Astrocyte (in vitro differentiated cells and primary cell): Measurements from ENCODE around the gene ZNF70. TPM values are rescaled to one million over a fixed set of nuclear protein-coding genes. Genes with fewer than 3 reads are reported as not detected.

Source experiments
- DNase-seq: peaks from one replicate; pipeline ENCODE4 v3.0.0-alpha.2; 2010; ENCODE audit warnings: low read depth
- FAIRE-seq: peaks from 2 replicates; lab custom pipeline; 2011; peaks lifted over from hg19 to GRCh38; lab: Jason Lieb, UNC
- H2AFZ ChIP-seq: 2 replicates; pipeline ENCODE4 v1.6.0; 2012; ENCODE audit warnings: low read depth, low read length, inconsistent platforms
- H3K27ac ChIP-seq: 2 replicates; pipeline ENCODE4 v1.5.1; 2011; ENCODE audit warnings: low read depth, low read length, inconsistent platforms
- H3K27me3 ChIP-seq: 2 replicates; pipeline ENCODE4 v1.6.0; 2011; ENCODE audit warnings: low read length, inconsistent platforms; ENCODE audit not compliant: insufficient read depth
- H3K36me3 ChIP-seq: 2 replicates; pipeline ENCODE4 v1.5.1; 2011; ENCODE audit warnings: low read length, inconsistent platforms; ENCODE audit not compliant: insufficient read depth
- H3K4me1 ChIP-seq: 2 replicates; pipeline ENCODE4 v1.5.1; 2011; ENCODE audit warnings: low read length, inconsistent platforms; ENCODE audit not compliant: insufficient read depth
- H3K4me2 ChIP-seq: 2 replicates; pipeline ENCODE4 v1.6.0; 2012; ENCODE audit warnings: low read length, inconsistent platforms
- H3K4me3 ChIP-seq: 2 replicates; pipeline ENCODE4 v1.5.1; 2011; ENCODE audit warnings: low read depth, mild to moderate bottlenecking, low read length, inconsistent platforms; ENCODE audit not compliant: insufficient read depth
- H3K79me2 ChIP-seq: 2 replicates; pipeline ENCODE4 v1.6.0; 2012; ENCODE audit warnings: mild to moderate bottlenecking, low read length, inconsistent platforms; ENCODE audit not compliant: insufficient read depth
- H3K9ac ChIP-seq: 2 replicates; pipeline ENCODE4 v1.6.0; 2012; ENCODE audit warnings: mild to moderate bottlenecking, low read length, inconsistent platforms
- H3K9me3 ChIP-seq: 2 replicates; pipeline ENCODE4 v1.5.1; 2012; ENCODE audit warnings: low read depth, mild to moderate bottlenecking, low read length, inconsistent platforms; ENCODE audit not compliant: insufficient read depth
- H4K20me1 ChIP-seq: 2 replicates; pipeline ENCODE4 v1.6.0; 2012; ENCODE audit warnings: low read length, inconsistent platforms; ENCODE audit not compliant: insufficient read depth
- H3K27ac Mint-ChIP-seq: one replicate; pipeline ENCODE4 v1.8.0; 2021; ENCODE audit warnings: mild to moderate bottlenecking, mixed read lengths; ENCODE audit not compliant: unreplicated experiment
- H3K27me3 Mint-ChIP-seq: one replicate; pipeline ENCODE4 v1.8.0; 2021; ENCODE audit warnings: low read depth, mixed read lengths; ENCODE audit not compliant: unreplicated experiment
- H3K36me3 Mint-ChIP-seq: one replicate; pipeline ENCODE4 v1.8.0; 2021; ENCODE audit warnings: low read depth, mixed read lengths; ENCODE audit not compliant: unreplicated experiment
- H3K4me1 Mint-ChIP-seq: one replicate; pipeline ENCODE4 v1.8.0; 2021; ENCODE audit warnings: low read depth, mixed read lengths; ENCODE audit not compliant: unreplicated experiment
- H3K4me3 Mint-ChIP-seq: one replicate; pipeline ENCODE4 v1.8.0; 2021; ENCODE audit warnings: mild to moderate bottlenecking, moderate library complexity, mixed read lengths; ENCODE audit not compliant: unreplicated experiment
- H3K9me3 Mint-ChIP-seq: one replicate; pipeline ENCODE4 v1.8.0; 2021; ENCODE audit warnings: mild to moderate bottlenecking, mixed read lengths; ENCODE audit not compliant: unreplicated experiment
- EZH2 ChIP-seq: IDR thresholded peaks from 2 replicates; pipeline ENCODE4 v1.6.1; 2012; ENCODE audit warnings: mild to moderate bottlenecking, low read length, inconsistent platforms; ENCODE audit not compliant: insufficient read depth
- total RNA-seq: library from RNA; stranded (reverse); gene quantifications from 2 replicates; pipeline ENCODE4 v1.2.1, GENCODE V29; 2021
- TF ChIP-seq, protein P1 (sequence below): IDR thresholded peaks from 2 replicates; pipeline ENCODE4 v1.5.1; 2011; ENCODE audit warnings: low read depth, mild to moderate bottlenecking, inconsistent platforms, low read length, moderate library complexity; ENCODE audit not compliant: insufficient read depth

ZNF70 gene
- total RNA-seq, 1 donor from 2014 or later = 8.8 TPM

DNA sequence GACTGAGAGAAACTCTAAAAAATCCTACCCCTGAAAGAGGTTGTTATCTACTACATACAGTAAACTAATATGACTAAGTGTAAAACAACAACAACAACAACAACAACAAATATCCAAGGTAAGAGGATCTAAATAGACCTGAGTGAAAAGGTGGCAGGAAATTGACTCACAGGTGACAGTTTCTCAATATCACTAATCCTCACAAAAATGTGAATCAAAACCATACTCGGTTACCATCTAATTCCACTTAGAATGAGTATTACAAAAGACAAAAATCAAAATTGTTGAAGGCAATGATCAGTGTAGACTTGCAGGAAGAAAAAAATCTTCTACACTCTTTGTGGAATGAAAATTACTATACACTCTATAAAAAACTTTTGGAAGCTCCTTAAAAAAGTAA lies 42.6 kb downstream of the ZNF70 start:
- Mint-ChIP-seq H3K27ac (no peak overlapping the region), H3K4me3 (no peak overlapping the region), H3K36me3 (peaks cover 36% of the 10 kb centered on the region), H3K27me3 (no peaks in the 10 kb centered on the region), H3K4me1 (peaks cover 5% of the 10 kb centered on the region), H3K9me3 (no peaks in the 10 kb centered on the region)
- no peak overlapping the region for H2AFZ ChIP-seq
- H3K27me3 ChIP-seq = no peaks in the 10 kb centered on the region
- H3K36me3 ChIP-seq = peaks cover 47% of the 10 kb centered on the region
- H3K27ac ChIP-seq = no peak overlapping the region
- FAIRE-seq (no peak), DNase-seq (no peak)
- H3K9me3 ChIP-seq = no peaks in the 10 kb centered on the region
- H3K4me2 ChIP-seq = no peak overlapping the region
- H4K20me1 ChIP-seq = peaks cover 51% of the 10 kb centered on the region
- H3K9ac ChIP-seq = no peak overlapping the region
- no peaks in the 10 kb centered on the region for H3K4me1 ChIP-seq
- no peak overlapping the region for H3K4me3 ChIP-seq
- no peak for TF ChIP-seq EZH2
- TF ChIP-seq, protein P1, sequence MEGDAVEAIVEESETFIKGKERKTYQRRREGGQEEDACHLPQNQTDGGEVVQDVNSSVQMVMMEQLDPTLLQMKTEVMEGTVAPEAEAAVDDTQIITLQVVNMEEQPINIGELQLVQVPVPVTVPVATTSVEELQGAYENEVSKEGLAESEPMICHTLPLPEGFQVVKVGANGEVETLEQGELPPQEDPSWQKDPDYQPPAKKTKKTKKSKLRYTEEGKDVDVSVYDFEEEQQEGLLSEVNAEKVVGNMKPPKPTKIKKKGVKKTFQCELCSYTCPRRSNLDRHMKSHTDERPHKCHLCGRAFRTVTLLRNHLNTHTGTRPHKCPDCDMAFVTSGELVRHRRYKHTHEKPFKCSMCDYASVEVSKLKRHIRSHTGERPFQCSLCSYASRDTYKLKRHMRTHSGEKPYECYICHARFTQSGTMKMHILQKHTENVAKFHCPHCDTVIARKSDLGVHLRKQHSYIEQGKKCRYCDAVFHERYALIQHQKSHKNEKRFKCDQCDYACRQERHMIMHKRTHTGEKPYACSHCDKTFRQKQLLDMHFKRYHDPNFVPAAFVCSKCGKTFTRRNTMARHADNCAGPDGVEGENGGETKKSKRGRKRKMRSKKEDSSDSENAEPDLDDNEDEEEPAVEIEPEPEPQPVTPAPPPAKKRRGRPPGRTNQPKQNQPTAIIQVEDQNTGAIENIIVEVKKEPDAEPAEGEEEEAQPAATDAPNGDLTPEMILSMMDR = no peak
- H3K79me2 ChIP-seq = peaks cover 6% of the 10 kb centered on the region

DNA sequence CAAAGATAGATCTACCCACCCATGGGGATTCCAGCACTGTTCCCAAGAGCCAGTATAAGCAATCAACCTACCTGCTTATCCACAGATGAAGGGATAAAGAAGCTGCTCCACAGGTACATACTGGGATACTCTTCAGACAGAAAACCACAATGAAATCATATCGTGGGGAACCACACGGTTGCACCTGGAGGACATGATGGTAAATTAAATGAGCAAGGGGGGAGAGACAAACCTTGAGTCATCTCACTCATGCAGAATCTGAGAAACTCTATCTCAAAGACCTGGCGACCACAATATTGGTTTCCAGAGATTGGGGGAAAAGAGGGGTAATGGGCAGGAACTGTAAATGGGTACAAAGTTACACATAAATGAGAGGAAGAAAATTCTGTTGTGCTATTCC lies 45.6 kb downstream of the ZNF70 start:
- no peak for FAIRE-seq
- Histone ChIP-seq H3K27ac (no peak overlapping the region), H3K4me2 (no peak overlapping the region), H3K79me2 (peaks cover 17% of the 10 kb centered on the region), H3K36me3 (peaks cover 47% of the 10 kb centered on the region), H4K20me1 (peaks cover 52% of the 10 kb centered on the region), H3K4me3 (no peak overlapping the region), H3K27me3 (no peaks in the 10 kb centered on the region), H3K9me3 (no peaks in the 10 kb centered on the region), H3K9ac (no peak overlapping the region), H3K4me1 (peaks cover 13% of the 10 kb centered on the region), H2AFZ (no peak overlapping the region)
- Mint-ChIP-seq H3K27me3 (no peaks in the 10 kb centered on the region), H3K27ac (no peak overlapping the region), H3K36me3 (peaks cover 40% of the 10 kb centered on the region), H3K4me1 (peaks cover 11% of the 10 kb centered on the region), H3K4me3 (no peak overlapping the region), H3K9me3 (no peaks in the 10 kb centered on the region)
- no peak for DNase-seq
- TF ChIP-seq, protein P1 = no peak
- TF ChIP-seq EZH2 = no peak

DNA sequence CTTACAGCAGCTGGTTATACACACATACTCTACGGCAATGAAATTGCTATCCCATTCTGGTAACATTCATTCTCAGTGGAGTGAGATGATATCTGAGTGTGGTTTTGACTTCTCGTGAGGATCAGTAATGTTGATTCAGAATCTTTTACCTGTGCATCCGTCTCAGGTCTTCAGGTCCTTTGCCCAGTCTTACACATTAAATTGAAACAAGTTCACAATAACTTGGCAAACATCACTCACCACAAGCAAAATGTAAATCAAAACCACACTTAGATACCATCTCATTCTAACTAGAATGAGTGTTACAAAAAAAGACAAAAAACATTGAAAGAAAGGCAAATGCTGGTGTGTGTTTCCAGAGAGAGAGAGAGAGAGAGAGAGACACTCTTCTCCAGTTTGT lies 46.1 kb downstream of the ZNF70 start:
- H3K9me3 Mint-ChIP-seq = no peaks in the 10 kb centered on the region
- H3K4me3 Mint-ChIP-seq = no peak overlapping the region
- H3K36me3 Mint-ChIP-seq = peaks cover 44% of the 10 kb centered on the region
- H2AFZ ChIP-seq = no peak overlapping the region
- no peak for DNase-seq
- no peaks in the 10 kb centered on the region for H3K9me3 ChIP-seq
- H3K4me3 ChIP-seq = no peak overlapping the region
- no peaks in the 10 kb centered on the region for H3K27me3 Mint-ChIP-seq
- TF ChIP-seq, protein P1 = no peak
- TF ChIP-seq EZH2 = no peak
- peaks cover 44% of the 10 kb centered on the region for H3K36me3 ChIP-seq
- peaks cover 11% of the 10 kb centered on the region for H3K4me1 Mint-ChIP-seq
- H3K4me2 ChIP-seq = no peak overlapping the region
- no peaks in the 10 kb centered on the region for H3K27me3 ChIP-seq
- peaks cover 13% of the 10 kb centered on the region for H3K4me1 ChIP-seq
- H4K20me1 ChIP-seq = peaks cover 53% of the 10 kb centered on the region
- no peak overlapping the region for H3K9ac ChIP-seq
- no peak for FAIRE-seq
- H3K79me2 ChIP-seq = peaks cover 17% of the 10 kb centered on the region
- no peak overlapping the region for H3K27ac Mint-ChIP-seq
- H3K27ac ChIP-seq = no peak overlapping the region
